Measurements from ENCODE around the gene KLHL40.

KLHL40 gene

DNA sequence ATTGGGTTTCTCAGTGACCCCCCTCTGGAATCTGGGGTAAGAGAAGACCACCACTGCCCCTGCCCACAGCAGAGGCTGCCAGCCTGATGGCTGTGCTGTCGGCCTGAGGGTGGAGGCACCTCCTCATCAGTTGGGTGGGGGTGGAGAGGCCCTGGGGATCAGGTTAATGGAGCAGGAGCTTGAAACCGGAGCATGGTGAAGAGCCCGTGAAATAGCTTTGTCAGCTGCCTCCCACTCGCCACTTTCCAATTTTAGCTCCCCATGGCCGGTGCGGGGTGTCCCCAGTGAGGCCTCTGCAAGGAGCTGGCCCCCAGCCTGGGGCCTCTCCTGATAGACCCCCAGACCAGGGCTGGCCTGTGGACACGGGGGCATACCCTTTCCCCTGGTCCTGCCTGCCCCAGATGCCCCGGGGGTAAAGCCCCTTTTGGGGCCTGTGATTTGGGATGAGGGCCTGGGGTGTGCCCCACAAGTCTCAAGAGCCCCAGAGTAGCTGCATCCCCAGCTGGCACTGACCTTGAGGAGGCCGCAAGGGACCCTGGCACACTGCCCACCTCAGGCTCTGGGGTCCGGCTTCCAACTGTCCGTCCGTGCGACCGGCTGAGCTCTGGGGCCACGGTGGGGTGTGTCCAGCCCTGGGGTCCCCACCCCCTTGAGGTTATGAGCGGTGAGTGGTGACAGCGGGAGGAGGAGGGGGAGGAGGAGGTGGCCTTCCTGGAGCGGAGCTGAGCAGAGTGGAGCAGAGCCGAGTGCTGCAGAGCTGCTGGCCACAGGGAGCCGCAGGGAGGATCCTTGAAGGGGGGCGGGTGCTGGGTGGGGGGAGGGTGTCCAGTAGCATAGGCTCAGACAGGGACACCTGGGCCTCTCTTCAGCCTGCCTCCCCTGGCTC, 17.0 kb downstream of the KLHL40 start, which contains the start of gene HHATL:
Gene HHATL, minus strand, starts transcription at position 733 of the 886 bp plus-strand sequence. CDS start 1,972 bp downstream, outside the sequence.
- DNase-seq (ENCODE audit: extremely low spot score) = no peak
- CTCF ChIA-PET = no interaction called here
- TF ChIP-seq, protein P1, sequence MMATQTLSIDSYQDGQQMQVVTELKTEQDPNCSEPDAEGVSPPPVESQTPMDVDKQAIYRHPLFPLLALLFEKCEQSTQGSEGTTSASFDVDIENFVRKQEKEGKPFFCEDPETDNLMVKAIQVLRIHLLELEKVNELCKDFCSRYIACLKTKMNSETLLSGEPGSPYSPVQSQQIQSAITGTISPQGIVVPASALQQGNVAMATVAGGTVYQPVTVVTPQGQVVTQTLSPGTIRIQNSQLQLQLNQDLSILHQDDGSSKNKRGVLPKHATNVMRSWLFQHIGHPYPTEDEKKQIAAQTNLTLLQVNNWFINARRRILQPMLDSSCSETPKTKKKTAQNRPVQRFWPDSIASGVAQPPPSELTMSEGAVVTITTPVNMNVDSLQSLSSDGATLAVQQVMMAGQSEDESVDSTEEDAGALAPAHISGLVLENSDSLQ (IDR thresholded peaks at IDR 0.05) = no peak
- TF ChIP-seq FOXA1 (IDR thresholded peaks at IDR 0.05) (no peak), TARDBP (IDR thresholded peaks at IDR 0.05) (no peak), L3MBTL2 (conservative IDR thresholded peaks at IDR 0.05) (no peak), SUZ12 (IDR thresholded peaks at IDR 0.05) (no peak), FOXK2 (IDR thresholded peaks at IDR 0.05) (no peak), ELF4 (IDR thresholded peaks at IDR 0.05) (no peak), CTBP1 (IDR thresholded peaks at IDR 0.05; ENCODE audit: borderline replicate concordance) (no peak)
- POLR2A ChIA-PET = no interaction called here

GRCh38 chr3:42702982-42703694, 17.8 kb downstream of the KLHL40 start:
- CTCF ChIA-PET = no interaction called here
- no peak for DNase-seq (ENCODE audit: extremely low spot score)
- TF ChIP-seq L3MBTL2 (conservative IDR thresholded peaks at IDR 0.05) (no peak), ELF4 (IDR thresholded peaks at IDR 0.05) (no peak), BHLHE40 (IDR thresholded peaks at IDR 0.05; ENCODE audit: borderline replicate concordance) (no peak), LEF1 (IDR thresholded peaks at IDR 0.05; ENCODE audit: borderline replicate concordance) (no peak), NFRKB (IDR thresholded peaks at IDR 0.05) (no peak), HDGF (IDR thresholded peaks at IDR 0.05; ENCODE audit: borderline replicate concordance) (no peak), TARDBP (IDR thresholded peaks at IDR 0.05) (no peak), SP1 (IDR thresholded peaks at IDR 0.05) (no peak), ARNT (IDR thresholded peaks at IDR 0.05) (no peak), FOXK2 (IDR thresholded peaks at IDR 0.05) (no peak), SUZ12 (IDR thresholded peaks at IDR 0.05) (no peak), CTBP1 (IDR thresholded peaks at IDR 0.05; ENCODE audit: borderline replicate concordance) (no peak), FOXA1 (IDR thresholded peaks at IDR 0.05) (no peak), FOXM1 (IDR thresholded peaks at IDR 0.05; ENCODE audit: borderline replicate concordance) (no peak), ZNF384 (IDR thresholded peaks at IDR 0.05) (no peak)
- TF ChIP-seq, protein P1 (IDR thresholded peaks at IDR 0.05) = no peak
- POLR2A ChIA-PET = no interaction called here

DNA sequence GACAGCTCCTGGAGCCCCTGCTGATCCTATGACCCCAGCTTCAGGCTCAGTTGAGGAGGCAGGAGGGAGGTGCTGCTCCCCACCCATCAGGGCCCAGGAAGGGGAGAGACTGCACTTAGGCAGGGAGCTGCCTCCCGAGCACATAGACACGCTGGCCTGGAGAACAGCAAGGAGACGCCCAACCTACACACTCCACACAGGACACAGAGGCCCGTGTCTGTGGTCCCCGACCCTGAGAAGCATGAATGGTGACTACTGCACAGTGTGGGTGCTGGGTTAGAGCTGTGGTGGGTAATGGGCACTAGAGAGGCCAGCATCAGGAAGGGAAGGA, 18.3 kb downstream of the KLHL40 start:
- TF ChIP-seq FOXM1 (IDR thresholded peaks at IDR 0.05; ENCODE audit: borderline replicate concordance) = no peak
- ChIA-PET POLR2A (no interaction called here), CTCF (no interaction called here)
- DNase-seq (ENCODE audit: extremely low spot score) = no peak

GRCh38 chr3:42704136-42704841, 19.0 kb downstream of the KLHL40 start:
- no peak for DNase-seq (ENCODE audit: extremely low spot score)
- TF ChIP-seq FOXK2 (IDR thresholded peaks at IDR 0.05) = no peak
- no peak for TF ChIP-seq SUZ12 (IDR thresholded peaks at IDR 0.05)
- TF ChIP-seq L3MBTL2 (conservative IDR thresholded peaks at IDR 0.05) = no peak
- TF ChIP-seq BHLHE40 (IDR thresholded peaks at IDR 0.05; ENCODE audit: borderline replicate concordance) = no peak
- TF ChIP-seq SP1 (IDR thresholded peaks at IDR 0.05) = no peak
- no peak for TF ChIP-seq ZNF384 (IDR thresholded peaks at IDR 0.05)
- no peak for TF ChIP-seq HDGF (IDR thresholded peaks at IDR 0.05; ENCODE audit: borderline replicate concordance)
- TF ChIP-seq ELF4 (IDR thresholded peaks at IDR 0.05) = no peak
- no peak for TF ChIP-seq LEF1 (IDR thresholded peaks at IDR 0.05; ENCODE audit: borderline replicate concordance)
- no peak for TF ChIP-seq TARDBP (IDR thresholded peaks at IDR 0.05)
- TF ChIP-seq, protein P1 (IDR thresholded peaks at IDR 0.05) = no peak
- TF ChIP-seq FOXM1 (IDR thresholded peaks at IDR 0.05; ENCODE audit: borderline replicate concordance) = no peak
- CTCF ChIA-PET = no interaction called here
- POLR2A ChIA-PET = no interaction called here

- ChIA-PET POLR2A (no interaction called here), CTCF (no interaction called here)
- TF ChIP-seq BHLHE40 (IDR thresholded peaks at IDR 0.05; ENCODE audit: borderline replicate concordance) = no peak
- no peak for TF ChIP-seq SUZ12 (IDR thresholded peaks at IDR 0.05)
- no peak for TF ChIP-seq HDGF (IDR thresholded peaks at IDR 0.05; ENCODE audit: borderline replicate concordance)
- TF ChIP-seq ZNF384 (IDR thresholded peaks at IDR 0.05) = no peak
- no peak for TF ChIP-seq FOXK2 (IDR thresholded peaks at IDR 0.05)
- TF ChIP-seq NFRKB (IDR thresholded peaks at IDR 0.05) = no peak
- TF ChIP-seq SP1 (IDR thresholded peaks at IDR 0.05) = no peak
- TF ChIP-seq TARDBP (IDR thresholded peaks at IDR 0.05) = no peak
- TF ChIP-seq CTBP1 (IDR thresholded peaks at IDR 0.05; ENCODE audit: borderline replicate concordance) = no peak
- no peak for TF ChIP-seq ARNT (IDR thresholded peaks at IDR 0.05)
Observed at GRCh38 chr3:42705058-42705767, 19.9 kb downstream of the KLHL40 start.

More at GRCh38 chr3:42705058-42705767, 19.9 kb downstream of the KLHL40 start:
- no peak for DNase-seq (ENCODE audit: extremely low spot score)
